GM18868 (cell line): ENCODE data around the gene NEFH.

Experiments
- ATAC-seq: cut with Tn5 transposase; IDR thresholded peaks from one replicate; pipeline ENCODE4 v1.9.1; 2021; ENCODE audit warnings: mild to moderate bottlenecking, moderate library complexity; ENCODE audit not compliant: unreplicated experiment

The NEFH gene

DNA sequence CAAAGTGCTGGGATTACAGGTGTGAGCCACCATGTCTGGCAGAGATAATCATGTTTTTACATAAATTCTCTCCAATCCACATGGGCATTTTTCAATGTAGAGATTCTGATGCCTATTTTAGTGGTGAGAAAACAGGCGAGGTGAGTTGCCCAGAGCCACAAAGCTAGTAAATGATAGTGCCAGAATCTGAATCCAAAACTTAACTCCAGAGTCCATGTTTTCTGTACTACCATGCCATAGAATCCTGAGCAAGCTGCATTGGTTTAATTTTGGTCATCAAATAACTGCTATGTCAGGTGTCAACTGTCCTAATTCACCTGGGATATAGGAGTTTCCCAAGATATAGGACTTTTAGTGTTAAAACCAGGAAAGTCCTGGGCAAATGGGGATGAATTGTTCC is 13.6 kb downstream of the NEFH start:
- ATAC-seq, result no peak

DNA sequence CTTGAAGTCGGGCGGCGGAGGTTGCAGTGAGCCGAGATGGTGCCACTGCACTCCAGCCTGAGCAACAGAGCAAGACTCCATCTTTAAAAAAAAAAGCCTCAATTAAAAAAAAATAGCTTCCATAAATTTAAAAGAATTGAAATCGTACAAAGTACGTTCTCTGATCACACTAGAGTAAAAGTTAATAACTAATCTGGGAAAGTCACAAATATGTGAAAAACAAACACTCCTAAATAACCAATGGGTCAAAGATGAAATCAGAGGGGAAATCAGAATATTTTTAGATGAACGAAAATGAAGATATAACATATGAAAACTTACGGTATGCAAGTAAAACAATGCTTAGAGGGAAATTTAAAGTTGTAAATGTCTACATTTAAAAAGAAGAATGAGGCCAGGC is 19.8 kb downstream of the NEFH start:
- no peak for ATAC-seq

DNA sequence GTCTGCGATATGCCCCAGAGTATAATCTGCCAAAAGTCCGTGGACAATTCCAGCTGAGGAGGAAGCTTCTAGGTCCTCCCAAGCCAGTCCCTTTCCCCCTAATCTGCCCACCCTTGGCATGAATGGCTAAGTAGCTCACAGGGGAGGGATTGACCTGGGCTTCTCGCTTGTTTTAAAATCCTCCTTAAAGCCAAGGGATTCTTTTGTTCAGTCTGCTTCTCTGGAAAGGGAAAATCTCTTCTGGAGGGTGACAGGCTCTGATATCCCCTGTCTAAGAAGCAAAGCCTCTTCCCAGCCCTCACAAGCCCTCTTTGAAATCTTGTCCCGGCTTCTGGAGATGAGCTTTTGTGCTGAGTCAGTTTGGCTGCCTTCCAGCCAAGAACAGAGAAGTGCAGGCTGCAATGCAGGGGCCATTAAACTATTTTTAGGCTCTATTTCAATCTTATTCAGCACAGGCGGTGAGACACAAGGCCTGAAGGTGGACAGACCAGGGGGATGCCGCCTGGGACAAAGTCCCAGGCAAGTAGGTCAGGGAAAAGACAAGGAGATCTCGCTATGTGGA is 23.9 kb downstream of the NEFH start:
- ATAC-seq, result no peak

DNA sequence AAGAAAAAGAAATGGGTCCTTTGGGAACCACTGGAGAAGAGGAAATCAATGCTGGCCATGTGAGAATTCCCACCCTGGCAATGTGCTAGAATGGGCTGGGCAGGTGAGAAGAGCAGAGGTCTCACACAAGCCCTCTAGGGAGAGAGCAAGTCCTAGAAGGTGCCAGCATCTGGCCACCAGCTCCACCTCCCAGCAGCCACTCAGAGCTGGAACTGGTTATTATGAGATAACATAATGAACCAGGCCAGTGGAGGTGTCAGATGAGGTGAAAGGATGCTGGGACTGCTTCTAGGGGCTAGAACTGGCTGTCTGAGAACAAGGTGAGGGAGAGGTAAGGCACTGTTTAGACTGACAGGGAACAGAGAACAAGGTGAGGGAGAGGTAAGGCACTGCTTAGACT is 29.3 kb downstream of the NEFH start:
- ATAC-seq, result no peak

DNA sequence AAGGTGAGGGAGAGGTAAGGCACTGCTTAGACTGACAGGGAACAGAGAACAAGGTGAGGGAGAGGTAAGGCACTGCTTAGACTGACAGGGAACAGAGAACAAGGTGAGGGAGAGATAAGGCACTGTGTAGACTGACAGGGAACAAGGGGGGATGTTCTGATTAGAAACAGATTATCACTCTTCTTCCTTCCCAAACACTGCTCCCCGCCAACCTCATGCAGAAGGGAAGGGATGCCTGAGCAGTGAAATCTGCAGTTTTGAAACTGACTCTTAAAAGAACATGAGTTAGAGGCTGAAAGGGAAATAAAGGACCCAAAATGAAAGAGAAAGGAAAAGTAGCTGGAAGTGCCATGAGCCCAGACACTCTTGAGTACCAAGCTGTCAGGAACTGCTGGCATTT is 29.8 kb downstream of the NEFH start:
- ATAC-seq, result no peak

DNA sequence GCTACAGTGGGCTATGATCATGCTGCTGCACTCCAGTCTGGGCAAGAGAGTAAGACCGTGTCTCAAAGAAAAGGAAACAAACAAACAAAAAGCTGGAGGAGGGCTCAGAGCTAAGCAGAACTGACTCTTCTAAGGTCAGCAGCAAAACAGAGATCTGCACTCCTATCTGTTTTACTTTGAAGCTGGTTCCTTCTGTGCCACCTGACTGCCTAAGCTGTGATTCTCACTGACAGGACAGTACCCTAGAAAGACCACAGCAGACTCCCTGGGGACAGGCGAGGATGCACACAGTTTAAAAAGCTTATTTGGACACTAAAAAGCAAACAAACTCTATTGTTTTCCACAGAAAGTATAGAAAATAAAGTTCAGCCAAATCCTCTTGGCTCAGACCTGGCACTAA is 30.5 kb downstream of the NEFH start:
- ATAC-seq, result no peak

DNA sequence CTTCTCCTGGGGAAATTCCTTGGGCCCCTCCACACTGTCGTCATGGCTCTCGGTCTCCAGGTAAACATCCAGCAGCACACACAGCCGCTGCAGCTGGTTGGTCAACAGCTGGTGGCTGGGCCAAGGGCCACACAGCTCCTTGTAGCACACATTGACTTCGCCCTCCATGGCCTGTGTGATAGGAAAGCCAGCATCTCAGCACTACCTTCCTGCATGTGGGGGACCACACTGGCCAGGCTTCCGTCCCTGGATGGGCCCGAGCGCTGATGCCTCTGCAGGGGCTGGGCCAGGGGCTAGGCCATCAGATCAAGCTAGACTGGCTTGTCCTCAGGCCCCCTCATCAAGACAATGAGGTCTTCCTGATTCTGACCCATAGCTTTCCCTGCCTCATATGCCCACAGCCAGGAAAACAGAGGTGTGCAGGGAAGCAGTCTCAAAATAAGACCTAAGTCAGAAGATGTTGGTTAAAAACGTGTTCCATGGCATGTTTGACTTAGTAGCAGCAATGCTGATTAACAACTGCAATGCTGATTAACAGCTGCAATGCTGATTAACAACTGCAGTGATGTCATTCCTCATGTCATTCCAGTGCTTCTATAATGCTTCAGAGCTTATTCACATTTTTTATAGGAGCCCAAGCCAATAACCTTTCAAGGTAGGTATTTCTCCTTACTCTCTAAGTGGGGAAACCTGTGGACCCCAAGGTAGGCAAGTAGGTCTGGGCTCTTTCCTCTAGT is 31.3 kb downstream of the NEFH start:
- ATAC-seq, result no peak

DNA sequence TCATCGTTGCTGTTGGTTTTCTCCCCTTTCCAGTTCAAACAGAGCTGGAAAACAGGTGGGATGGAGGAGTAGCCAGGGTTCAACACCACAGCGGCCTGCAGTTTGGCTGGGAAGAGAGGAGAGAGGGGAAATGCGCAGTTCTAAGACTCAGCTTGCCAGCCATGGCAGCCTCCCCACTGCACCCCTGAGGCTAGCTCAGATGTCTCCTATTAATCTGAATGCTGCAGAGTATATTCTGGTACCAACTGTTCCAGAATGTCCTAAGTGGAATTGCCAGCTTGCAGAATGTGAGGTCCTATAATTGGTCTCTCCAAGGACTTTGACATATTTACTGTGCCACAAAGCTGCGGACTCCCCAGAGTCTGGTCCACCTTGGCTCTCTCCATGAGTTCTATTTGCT is 32.0 kb downstream of the NEFH start:
- no peak for ATAC-seq

DNA sequence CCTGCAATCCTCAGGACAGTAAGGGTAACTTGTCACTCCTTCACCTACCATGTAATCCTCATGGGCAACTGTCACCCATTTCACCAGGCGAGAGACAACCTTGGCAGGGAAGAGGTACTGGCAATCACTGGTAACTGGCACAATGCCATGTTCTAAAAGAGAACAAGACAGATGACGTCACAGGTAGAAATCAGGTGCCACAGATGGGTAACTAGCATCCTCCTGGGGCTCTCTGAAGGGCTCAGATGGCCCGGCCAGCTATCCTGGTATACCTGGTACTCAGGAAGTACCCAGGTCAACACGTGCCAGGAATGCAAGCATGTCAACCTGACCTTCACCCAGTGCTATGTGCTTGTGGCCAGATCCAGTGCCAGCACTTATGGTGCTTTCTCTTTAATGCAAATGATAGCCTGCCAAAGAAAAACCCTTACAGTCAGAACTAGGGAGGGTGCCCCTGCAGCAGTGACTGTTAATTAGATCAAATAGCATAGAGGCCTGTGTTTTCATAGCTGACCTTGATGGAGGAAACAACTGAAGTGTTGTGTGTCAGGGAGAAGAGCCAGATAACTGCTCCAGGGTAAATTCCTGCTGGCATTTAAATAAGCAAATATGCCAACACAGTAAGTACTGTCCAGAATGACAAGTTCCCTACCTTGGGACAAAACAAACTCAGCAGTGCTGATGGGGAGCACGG is 37.3 kb downstream of the NEFH start:
- no peak for ATAC-seq

DNA sequence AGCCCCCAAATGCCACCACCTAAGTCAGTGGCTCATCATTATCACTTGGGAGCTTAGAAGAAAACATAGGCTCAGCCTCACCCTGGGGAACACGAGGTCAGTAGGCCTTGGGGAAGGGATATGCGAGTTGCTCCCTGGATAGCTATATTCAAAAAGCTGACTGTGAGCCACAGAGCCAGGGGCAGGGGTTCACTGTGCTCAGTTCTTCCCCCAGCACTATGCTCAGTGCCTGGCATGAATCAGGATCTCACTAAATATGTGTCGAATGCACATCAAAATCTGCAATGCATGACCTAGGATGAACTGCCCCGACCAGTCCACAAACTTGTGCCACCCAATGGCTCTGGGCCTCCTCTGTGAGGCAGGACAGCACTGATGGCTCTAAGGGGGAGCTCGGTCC is 38.4 kb downstream of the NEFH start:
- ATAC-seq, result no peak

DNA sequence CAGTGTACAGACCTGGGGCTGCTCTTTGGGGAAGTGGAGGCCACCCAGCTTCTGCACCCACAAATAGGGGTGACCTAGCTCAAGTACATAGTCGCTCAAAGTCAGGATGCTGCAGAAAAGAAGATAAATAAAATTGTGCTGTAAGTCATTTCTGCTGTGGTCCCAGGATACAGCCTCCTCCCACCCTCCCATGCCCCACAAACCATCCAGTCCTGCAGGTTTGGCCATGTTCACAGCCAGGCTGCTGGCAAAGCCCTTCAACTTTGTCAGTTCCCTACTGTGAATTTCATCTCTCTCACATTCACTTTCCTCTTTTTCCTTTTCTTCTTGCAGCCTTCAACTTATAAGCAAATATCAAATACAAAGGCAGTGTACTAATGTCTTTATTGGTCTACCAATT is 40.0 kb downstream of the NEFH start:
- ATAC-seq, result no peak

DNA sequence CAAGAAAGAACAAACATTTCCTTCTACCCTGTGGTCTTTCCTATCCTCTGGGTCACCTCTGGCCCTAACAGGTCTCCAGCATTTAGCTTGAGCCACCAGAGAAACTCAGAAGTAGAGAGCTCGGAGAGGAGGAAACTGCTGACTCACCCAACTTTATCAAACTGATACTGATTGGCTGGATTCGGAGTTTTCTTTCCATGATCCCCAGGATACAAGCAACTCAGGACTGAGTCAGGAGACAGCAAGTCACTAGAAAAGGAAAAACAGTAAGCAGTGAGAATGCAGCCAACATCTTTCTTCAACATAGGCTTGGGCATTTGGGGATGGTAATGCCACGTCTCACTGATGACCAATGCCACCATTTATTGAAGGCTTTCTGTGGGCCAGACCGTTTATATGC is 40.8 kb downstream of the NEFH start:
- no peak for ATAC-seq

DNA sequence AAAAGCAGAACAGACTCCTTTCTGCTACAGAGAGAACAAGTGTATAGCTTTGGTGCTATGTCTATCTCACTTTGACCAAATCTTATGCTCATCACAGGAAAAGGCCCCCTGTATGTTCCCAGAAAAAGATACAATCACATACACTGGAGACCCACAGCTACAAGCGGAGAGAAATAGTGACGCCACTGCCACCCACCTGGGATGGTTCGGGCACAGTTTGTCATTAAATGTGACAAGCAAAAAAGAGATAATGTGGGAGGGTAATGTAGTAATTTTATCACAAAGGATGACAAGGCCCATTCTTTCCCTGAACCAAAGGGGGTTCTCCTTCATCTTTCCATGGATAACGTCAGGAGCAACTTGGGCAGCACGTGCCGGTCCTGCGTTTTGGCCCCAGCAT is 41.5 kb downstream of the NEFH start:
- no peak for ATAC-seq

DNA sequence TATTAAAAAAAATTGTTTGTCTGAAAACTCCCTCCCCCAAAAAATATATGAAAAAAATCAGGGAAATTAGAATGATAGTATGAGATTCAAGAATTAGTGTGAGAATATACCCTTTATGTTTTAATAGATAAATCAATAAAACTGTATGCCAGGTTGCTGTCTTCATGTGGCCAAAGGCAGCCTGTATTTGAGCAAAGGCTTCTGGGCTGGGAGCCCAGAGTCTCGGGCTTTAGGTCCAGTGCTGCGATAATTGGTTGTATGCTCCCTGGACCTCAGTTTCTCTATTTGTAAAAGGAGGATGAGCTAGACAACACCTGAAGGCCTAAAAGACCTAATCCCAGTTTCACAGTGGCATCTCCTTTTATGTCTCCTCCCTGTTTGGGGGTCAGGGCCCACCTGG is 43.7 kb downstream of the NEFH start:
- no peak for ATAC-seq

DNA sequence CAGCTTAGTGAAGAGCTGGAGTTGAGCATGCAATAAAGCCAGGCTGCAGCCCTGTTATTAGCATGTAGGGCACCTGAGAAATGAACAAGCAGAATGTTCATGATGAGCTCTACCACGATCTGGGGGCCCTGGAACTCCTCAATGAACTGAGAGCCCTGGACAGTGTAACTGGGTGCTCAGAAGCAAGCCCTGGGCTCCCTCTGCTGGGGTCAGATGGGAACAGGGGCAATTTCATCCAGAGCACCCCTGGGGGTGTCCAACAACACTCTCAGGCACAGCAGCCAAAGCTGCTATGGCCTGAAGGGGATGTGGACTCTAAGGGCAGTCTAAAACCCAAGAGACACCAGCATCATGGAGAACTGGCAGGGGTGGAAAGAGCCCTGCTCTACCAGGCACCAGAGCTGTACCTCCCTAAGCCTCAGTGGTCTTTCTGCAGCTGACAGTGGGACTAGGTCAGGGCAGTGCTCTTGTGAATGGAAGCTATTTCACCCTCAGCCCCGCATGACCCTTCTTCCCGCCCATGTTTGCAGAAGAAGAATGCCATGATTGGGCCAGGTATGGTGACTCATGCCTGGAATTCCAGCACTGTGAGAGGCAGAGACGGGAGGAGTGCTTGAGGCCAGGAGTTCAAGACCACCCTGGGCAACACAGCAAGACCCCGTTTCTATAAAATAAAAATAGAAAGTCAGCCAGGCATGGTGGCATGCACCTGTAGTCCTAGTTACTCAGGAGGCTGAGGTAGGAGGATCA is 44.6 kb downstream of the NEFH start:
- no peak for ATAC-seq

DNA sequence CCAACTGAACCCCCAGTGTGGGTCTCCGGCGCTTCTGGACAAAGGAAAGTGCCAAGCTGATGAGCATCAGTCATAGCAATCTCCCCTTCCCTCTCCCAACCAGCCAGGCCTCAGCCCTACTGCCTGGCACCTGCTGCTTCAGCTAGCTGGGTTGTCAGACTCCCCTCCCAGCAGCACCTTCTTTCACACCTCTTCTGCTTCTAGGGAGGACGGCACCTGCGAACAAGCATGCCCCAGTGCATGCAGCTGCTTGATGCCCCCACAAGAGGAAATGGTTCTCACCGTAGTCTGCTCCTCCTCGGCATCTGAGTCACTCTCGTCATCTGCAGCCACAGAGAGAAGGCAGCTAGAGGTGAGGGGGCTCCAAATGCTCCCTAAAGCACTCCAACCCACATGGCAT is 48.1 kb downstream of the NEFH start:
- no peak for ATAC-seq

DNA sequence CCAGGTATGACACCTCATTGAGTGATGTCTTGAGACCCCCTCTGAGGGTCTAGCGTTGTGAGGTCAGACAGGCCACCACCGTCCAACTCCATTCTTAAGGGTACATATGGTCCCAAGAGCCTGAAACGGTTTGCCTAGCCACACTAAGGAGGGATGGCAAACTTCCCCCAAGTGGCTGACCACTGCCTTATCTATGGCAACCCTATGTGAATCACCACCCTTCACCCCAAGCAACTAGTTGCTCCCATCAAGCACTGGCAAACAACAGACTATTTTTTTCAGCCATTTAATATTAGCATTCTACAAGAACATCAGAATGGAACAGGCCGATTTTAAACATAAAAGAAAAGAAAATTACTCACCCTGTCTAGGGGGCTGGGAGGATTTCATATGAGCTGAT is 50.7 kb downstream of the NEFH start:
- ATAC-seq, result no peak

DNA sequence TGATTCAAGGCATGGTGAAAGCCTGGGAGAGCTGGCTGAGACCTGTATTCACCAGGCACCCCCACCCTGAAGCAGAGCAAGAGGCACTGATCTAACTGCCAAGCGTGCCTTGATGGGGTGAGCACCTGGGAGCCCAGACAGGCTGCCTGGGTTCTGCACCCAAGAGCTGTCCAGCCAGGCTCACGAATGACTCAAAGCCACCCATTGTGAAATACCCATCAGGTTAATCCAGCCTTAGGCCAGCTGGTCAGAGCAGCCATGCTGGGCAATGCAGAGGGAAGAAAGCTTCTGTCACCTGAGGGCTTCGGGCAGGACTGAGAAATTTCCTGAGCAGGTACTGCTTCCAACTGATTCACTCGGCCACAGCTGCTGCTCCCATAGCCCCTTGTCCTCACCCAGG is 51.4 kb downstream of the NEFH start:
- ATAC-seq, result no peak

DNA sequence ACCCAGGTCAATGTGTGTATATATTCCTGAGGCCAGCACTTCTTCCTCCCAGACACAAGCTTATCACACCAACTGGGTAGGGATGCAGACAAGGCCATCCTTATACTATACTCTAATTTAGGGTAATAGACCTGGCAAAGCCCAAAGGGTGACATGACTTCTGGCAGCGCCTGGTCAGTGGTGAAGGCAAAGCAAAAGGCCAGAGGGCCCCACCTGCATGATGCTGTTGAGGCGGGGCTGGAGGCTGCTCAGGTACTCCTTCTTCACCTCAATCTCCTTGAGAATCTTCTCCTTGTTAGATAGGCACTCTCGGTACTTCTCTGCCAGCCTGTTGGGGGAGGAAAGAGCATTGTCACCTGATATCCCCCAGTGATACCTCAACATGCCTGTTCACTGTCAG is 56.4 kb downstream of the NEFH start:
- ATAC-seq, result no peak

DNA sequence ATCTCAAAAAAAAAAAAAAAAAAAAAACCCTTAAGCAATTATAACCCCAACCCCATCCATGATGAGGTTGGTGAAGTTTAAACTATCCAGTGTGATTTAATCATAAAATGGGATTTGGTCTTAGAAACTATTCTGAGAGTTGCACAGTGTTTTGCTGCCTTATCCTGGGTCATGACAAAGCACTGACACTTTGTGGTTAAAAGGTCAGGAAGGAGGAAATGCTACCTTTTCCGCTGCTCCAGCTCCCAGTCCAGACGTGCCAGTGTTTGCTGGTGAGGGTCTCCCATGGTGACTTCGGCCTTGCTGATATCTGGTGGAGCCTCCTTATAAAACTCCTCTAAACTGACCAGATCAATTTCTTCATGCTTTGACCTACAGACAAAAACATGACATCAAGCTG is 59.1 kb downstream of the NEFH start:
- no peak for ATAC-seq
